Dendritic cell treated with granulocyte-macrophage colony-stimulating factor and Interleukin-4, amounts not matched to agents 40 ng/mL and 50 ng/mL, for 4 days (primary cell): Measurements from ENCODE around the gene CIDEB.

Experiments
- H3K27ac Mint-ChIP-seq: one replicate; pipeline ENCODE4 v1.8.0; 2022; ENCODE audit warnings: mild to moderate bottlenecking, mixed read lengths
- H3K27me3 Mint-ChIP-seq: one replicate; pipeline ENCODE4 v1.8.0; 2022; ENCODE audit warnings: mild to moderate bottlenecking, mixed read lengths
- H3K36me3 Mint-ChIP-seq: one replicate; pipeline ENCODE4 v1.8.0; 2022; ENCODE audit warnings: low read depth, mixed read lengths
- H3K4me1 Mint-ChIP-seq: one replicate; pipeline ENCODE4 v1.8.0; 2022; ENCODE audit warnings: low read depth, mixed read lengths
- H3K4me3 Mint-ChIP-seq: one replicate; pipeline ENCODE4 v1.8.0; 2022; ENCODE audit warnings: mild to moderate bottlenecking, moderate library complexity, mixed read lengths
- H3K9me3 Mint-ChIP-seq: one replicate; pipeline ENCODE4 v1.8.0; 2022; ENCODE audit warnings: mixed read lengths
- intact Hi-C: fragments of 100-400 bp; cut with micrococcal nuclease; formaldehyde crosslinking; loops from one replicate; pipeline ENCODE4 v1.15.0; 2022

Gene CIDEB

DNA sequence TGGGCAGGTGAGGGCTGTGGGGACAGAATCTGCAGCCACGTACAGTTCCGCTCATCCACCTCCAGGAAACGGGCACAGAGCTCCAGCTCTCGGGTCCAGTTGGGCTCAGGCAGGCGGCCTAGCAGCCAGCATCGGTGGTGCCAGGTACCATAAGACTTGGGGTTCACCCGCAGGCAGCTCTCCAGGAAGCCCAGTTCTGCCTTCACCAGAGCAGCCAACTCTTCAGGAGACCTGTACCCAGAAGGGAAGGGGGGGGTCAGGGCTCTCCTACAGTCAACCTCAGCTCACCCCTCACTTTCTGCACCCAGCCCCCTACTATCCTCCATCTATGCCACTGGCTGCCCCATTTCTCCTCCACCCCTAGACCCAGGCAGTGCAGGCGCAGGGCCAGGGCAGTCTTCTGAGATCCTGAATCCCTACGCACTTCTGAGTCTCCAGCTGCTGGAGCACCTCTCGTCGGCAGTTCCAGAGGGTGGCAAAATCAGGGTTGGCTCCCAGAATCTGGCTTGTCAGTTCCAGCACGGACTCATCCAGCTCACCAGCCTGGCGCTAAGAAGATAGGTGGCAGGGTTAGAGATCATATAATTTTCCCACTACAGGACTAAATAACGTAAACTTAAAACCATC is 37.8 kb downstream of the CIDEB start:
- Mint-ChIP-seq H3K4me1 (peaks cover 61% of the 10 kb centered on the region), H3K36me3 (peaks cover 45% of the 10 kb centered on the region), H3K4me3 (no peak overlapping the region), H3K27me3 (no peaks in the 10 kb centered on the region), H3K9me3 (no peaks in the 10 kb centered on the region), H3K27ac (no peak overlapping the region)
- intact Hi-C loops, result loop anchor here (2.0 kb wide), 1 partner anchor 27 kb away; the partner anchor contains the start of gene TINF2

DNA sequence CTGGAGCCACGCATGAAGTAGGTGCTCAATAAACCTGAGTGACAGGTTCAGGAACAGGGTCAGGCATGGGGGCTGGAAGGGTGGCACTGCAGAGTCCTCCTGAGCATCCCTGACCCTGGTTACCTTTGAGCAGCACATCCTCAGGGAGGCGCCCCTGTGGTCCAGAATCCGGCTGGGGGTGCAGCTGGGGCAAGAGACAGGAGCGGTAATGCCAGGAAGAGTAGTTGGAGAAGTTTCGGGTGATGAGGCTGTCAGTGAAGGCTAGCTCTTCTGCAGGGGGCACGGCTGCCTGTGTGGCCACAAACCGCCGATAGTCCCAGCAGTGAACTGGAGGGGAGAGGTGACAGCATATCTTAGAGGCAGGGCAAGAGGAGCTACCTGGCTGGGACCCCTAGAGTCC is 38.4 kb downstream of the CIDEB start:
- H3K27me3 Mint-ChIP-seq, result no peaks in the 10 kb centered on the region
- H3K4me1 Mint-ChIP-seq, result peaks cover 58% of the 10 kb centered on the region
- H3K36me3 Mint-ChIP-seq, result peaks cover 45% of the 10 kb centered on the region
- intact Hi-C loops, result no loop called here
- H3K9me3 Mint-ChIP-seq, result no peaks in the 10 kb centered on the region
- H3K4me3 Mint-ChIP-seq, result no peak overlapping the region
- no peak overlapping the region for H3K27ac Mint-ChIP-seq

DNA sequence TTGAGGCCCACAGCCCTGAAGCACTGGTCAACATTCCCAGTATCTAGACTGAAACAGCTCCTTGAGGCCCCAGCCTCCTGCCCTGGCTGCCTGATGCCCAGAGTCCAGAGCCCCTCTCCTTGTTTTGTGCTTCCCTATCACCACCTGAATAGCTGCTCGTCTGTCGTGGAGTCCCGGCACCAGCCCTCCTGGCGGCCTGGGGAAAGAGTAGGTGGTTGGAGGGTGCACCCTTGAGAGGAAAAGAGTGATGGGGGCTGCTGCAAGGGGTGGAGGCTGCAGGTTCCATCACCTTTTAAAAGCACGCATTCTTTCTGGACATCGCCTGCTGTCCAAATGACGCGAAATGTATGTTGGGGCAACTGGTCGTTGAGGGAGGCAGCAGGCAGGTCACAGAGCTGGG is 39.6 kb downstream of the CIDEB start:
- H3K9me3 Mint-ChIP-seq, result no peaks in the 10 kb centered on the region
- H3K27me3 Mint-ChIP-seq, result no peaks in the 10 kb centered on the region
- no peak overlapping the region for H3K27ac Mint-ChIP-seq
- intact Hi-C loops, result no loop called here
- peaks cover 47% of the 10 kb centered on the region for H3K4me1 Mint-ChIP-seq
- peaks cover 54% of the 10 kb centered on the region for H3K36me3 Mint-ChIP-seq
- H3K4me3 Mint-ChIP-seq, result no peak overlapping the region

DNA sequence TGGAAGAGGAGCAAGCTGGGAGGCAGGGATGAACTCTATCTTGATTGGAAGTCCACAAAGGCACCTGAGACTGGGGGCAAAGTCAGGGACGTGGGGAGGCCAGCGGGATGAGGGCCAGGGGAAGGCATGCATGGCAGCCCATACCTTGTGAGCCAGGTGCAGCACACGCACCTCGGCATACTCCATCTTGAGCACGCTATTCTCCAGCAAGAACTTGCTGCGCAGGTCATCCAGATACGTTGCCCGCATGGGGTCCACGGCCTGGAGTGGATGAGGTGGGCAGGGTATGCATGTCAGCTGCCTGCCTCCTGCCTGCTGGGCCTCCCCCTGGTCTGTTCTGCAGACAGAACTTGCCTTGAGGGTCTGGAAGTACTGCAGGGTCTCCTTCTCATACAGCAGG is 40.3 kb downstream of the CIDEB start:
- no peak overlapping the region for H3K27ac Mint-ChIP-seq

DNA sequence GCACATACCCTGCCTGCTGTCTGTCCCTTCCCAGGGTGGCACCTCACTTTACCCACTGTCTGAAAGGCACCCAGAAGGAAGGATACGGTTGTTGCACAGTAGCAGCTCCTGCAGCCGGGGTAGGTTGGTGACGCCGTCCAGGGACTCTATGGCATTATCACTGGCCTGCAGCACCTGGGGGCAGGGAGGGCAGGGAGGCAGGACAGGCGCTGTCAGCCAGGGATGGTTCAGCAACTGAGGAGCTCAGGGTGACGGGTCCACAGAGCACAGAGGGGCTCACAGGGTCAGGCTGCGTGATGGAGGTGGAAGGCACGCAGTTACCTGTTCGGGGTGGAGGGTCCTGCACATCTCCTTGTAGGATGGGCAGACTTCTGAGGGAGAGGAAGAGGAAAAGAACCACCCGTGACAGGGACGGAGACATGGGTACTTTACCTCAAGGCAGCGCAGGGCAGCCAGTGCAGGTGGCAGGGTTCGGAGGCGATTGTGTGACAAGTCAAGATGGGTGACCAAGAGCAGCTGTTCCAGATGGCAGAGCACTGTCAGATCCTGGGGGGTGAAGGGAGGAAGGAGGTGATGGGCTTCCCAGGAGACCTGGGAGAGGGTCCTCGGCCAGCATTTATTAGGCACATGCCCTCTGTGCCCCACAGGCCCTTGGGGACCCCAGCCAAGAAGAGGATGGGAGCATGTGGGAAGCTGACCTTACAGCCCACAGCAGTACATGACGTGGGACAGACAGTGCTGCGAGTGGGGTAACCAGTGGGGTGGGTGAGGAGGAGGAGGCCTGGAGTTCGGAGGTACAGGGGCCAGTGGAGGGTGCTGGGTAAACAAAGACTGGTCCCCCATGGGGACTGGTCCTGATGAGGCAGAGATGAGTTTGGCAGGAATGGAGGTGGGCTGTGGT is 41.2 kb downstream of the CIDEB start:
- intact Hi-C loops, result no loop called here
- H3K4me3 Mint-ChIP-seq, result no peak overlapping the region
- H3K27ac Mint-ChIP-seq, result peak overlapping the region; percentile 11

More for the DNA sequence above, 40.3 kb downstream of the CIDEB start:
- intact Hi-C loops, result no loop called here
- Mint-ChIP-seq H3K36me3 (peaks cover 61% of the 10 kb centered on the region), H3K27me3 (no peaks in the 10 kb centered on the region), H3K4me1 (peaks cover 40% of the 10 kb centered on the region), H3K9me3 (no peaks in the 10 kb centered on the region), H3K4me3 (no peak overlapping the region)

DNA sequence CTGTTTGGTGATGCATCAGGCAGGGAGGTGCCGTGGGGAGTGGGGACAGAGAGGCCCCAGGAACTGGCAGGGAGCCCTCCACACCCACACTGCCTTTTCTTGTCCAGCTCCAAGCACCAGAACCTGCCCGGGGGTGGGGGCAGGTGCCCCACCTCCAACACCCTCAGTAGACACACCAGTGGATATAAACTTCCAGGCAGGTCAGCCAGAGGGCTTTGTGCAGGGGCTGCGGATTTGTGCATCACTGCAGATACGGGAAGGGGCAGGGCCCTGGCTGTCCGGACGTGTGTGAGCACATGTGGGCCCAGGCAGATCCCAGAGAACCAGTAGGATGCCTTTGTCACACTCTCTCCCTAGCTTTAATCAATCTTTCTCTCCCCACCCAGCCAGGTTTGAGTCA is 43.5 kb downstream of the CIDEB start:
- Mint-ChIP-seq H3K9me3 (no peaks in the 10 kb centered on the region), H3K4me3 (no peak overlapping the region), H3K27ac (no peak overlapping the region), H3K27me3 (no peaks in the 10 kb centered on the region), H3K4me1 (peaks cover 20% of the 10 kb centered on the region), H3K36me3 (peaks cover 72% of the 10 kb centered on the region)
- intact Hi-C loops, result no loop called here

More for the DNA sequence above, 41.2 kb downstream of the CIDEB start:
- peaks cover 71% of the 10 kb centered on the region for H3K36me3 Mint-ChIP-seq
- peaks cover 31% of the 10 kb centered on the region for H3K4me1 Mint-ChIP-seq
- H3K9me3 Mint-ChIP-seq, result no peaks in the 10 kb centered on the region
- no peaks in the 10 kb centered on the region for H3K27me3 Mint-ChIP-seq

DNA sequence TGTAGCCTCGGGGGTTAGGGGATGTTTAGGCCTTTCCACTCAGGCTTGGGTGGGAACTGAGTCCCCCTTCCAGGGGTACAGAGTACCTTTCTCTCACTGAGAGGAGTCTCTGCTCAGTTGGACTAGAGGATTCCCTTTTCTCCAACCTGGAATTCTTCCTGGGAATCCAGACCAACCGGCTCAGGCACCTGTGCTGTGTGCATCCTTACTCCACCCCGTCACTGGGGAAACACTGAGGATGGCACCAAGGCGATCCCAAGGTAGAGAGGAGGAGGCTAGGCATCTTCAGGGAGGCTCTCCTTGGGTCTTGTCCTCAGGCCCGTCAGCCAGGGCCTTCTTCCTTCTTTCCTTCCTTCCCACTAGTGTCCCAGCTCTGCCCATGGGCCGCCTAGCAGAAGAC is 43.9 kb downstream of the CIDEB start:
- Mint-ChIP-seq H3K4me1 (peaks cover 18% of the 10 kb centered on the region), H3K9me3 (no peaks in the 10 kb centered on the region), H3K27me3 (no peaks in the 10 kb centered on the region), H3K27ac (no peak overlapping the region), H3K4me3 (no peak overlapping the region), H3K36me3 (peaks cover 72% of the 10 kb centered on the region)
- intact Hi-C loops, result no loop called here

DNA sequence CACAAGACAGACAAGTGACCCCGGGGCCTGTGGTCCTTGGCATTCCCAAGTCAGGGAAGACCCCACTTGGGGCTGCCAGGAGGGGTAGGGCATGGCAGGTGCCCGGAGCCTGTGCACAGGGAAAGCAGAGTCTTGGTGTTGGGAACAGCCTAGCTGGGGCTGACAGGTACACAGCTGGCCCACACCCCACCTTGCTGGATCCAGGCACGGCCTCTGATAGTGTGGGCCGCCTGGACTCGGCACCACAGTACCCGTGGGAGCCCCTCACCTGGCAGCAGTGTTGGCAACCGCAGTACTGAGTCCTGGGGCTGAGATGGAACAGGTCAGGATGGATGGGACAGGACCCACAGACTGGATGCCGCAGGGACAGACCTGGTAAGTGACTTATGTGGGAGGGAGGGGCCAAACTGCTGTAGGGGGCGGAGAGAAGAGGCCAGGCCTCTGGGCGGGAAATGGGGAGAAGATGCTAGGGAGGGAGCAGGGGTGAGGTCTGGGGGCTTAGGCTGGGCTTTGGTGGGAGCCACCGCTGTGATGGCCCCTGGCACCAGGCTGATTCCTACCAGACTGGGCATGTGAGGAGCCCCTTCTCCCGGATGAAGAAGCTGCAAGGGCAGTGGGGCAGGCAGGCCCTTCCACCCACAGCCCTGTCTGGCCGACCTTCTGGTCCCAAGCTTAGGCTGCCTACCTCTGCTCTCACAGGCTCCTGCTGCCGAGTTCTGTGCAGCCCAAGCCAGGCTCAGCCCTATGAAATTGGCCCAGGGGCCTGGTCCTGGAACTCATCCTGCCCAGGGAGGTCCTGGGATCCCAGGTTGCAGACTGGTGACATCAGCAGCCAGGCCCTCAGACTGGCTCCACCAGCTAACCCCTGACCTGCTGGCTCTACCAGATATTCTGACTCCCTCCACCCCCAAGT is 44.7 kb downstream of the CIDEB start, which contains the start of gene TGM1:
TSS of gene TGM1 (minus strand) at position 357 of the 913 bp plus-strand sequence. CDS start 825 bp downstream, outside the sequence.
- no peaks in the 10 kb centered on the region for H3K27me3 Mint-ChIP-seq
- no peak within 1 kb of the TSS for H3K4me3 Mint-ChIP-seq
- H3K27ac Mint-ChIP-seq, result no peak within 1 kb of the TSS
- peaks cover 18% of the 10 kb centered on the region for H3K4me1 Mint-ChIP-seq
- intact Hi-C loops, result no loop called here
- no peaks in the 10 kb centered on the region for H3K9me3 Mint-ChIP-seq
- peaks cover 72% of the 10 kb centered on the region for H3K36me3 Mint-ChIP-seq

DNA sequence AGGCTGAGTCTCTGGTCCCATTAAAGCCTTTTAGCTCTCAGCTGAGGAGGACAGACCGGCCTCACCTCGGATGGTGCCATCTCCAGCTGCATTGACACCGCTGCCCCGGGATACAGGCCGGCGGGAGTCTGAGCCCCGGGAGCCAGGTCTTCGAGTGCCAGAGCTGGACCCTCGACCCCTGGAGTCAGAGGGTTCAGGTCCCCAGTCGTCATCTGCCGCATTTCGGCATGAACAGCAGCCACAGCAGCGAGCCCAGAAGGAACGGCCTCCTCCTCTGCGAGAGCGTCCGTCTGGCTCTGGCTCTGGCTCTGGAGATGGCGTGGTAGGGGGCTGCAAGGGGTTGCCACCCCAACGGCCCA is 45.8 kb downstream of the CIDEB start:
- H3K27ac Mint-ChIP-seq, result no peak overlapping the region
- H3K36me3 Mint-ChIP-seq, result peaks cover 66% of the 10 kb centered on the region
- peaks cover 13% of the 10 kb centered on the region for H3K4me1 Mint-ChIP-seq
- no peaks in the 10 kb centered on the region for H3K9me3 Mint-ChIP-seq
- intact Hi-C loops, result no loop called here
- no peak overlapping the region for H3K4me3 Mint-ChIP-seq
- no peaks in the 10 kb centered on the region for H3K27me3 Mint-ChIP-seq

DNA sequence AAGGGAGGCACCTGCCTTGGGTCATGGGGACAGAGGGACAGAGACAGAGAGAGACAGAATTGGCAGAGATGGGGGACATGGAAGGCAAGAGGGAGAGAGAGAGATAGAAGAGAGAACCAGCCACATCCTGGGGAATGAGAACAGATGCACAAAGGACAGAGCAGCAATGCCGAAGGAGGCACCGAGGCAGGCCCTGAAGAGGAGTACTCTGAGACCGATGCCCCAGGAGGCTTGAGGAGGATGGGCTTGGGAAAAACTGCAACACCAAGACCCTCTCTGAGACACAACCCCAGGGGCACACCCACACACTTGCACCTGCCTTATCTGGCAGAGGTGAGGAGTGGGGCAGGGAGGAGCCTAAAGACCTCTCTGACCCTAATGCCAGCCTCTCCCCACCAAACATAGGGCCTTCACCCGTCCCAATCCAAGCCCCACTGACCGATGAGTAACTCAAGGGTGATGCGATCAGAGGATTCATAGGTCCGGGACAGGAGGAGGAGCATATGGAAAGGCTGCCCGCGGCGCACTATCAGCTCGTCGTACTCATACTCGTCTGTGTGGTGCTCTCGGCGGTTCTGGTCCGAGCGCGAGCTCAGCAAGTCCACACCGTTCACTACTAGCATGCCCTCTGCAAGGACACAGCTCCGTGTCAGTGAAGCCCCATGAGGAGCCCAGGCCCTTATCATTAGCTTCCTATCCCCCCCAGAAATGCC is 46.4 kb downstream of the CIDEB start:
- H3K27me3 Mint-ChIP-seq, result no peaks in the 10 kb centered on the region
- no peak overlapping the region for H3K27ac Mint-ChIP-seq
- peaks cover 64% of the 10 kb centered on the region for H3K36me3 Mint-ChIP-seq
- intact Hi-C loops, result no loop called here
- peaks cover 8% of the 10 kb centered on the region for H3K4me1 Mint-ChIP-seq
- no peaks in the 10 kb centered on the region for H3K9me3 Mint-ChIP-seq
- H3K4me3 Mint-ChIP-seq, result no peak overlapping the region

DNA sequence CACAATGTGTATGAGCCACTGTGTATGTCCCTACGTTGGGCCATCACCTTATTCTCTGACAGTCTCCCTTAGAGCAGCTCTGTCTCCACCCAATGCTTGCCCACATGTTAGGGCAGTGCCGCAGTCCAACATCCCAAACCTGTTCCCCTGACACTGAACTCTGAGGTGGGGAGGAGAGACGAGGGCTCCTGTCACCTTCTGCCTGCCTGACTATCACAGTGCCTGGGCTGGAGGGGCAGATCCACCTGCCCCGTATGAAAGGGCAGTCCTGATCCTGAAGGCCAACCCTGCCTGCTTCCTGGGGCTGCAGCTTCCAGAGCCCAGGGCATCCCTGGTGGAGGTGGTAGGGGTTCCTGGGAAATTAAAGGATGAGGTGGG is 47.0 kb downstream of the CIDEB start:
- H3K4me3 Mint-ChIP-seq, result no peak overlapping the region
- intact Hi-C loops, result no loop called here
- H3K9me3 Mint-ChIP-seq, result no peaks in the 10 kb centered on the region
- peaks cover 62% of the 10 kb centered on the region for H3K36me3 Mint-ChIP-seq
- no peaks in the 10 kb centered on the region for H3K27me3 Mint-ChIP-seq
- peaks cover 1% of the 10 kb centered on the region for H3K4me1 Mint-ChIP-seq
- no peak overlapping the region for H3K27ac Mint-ChIP-seq

DNA sequence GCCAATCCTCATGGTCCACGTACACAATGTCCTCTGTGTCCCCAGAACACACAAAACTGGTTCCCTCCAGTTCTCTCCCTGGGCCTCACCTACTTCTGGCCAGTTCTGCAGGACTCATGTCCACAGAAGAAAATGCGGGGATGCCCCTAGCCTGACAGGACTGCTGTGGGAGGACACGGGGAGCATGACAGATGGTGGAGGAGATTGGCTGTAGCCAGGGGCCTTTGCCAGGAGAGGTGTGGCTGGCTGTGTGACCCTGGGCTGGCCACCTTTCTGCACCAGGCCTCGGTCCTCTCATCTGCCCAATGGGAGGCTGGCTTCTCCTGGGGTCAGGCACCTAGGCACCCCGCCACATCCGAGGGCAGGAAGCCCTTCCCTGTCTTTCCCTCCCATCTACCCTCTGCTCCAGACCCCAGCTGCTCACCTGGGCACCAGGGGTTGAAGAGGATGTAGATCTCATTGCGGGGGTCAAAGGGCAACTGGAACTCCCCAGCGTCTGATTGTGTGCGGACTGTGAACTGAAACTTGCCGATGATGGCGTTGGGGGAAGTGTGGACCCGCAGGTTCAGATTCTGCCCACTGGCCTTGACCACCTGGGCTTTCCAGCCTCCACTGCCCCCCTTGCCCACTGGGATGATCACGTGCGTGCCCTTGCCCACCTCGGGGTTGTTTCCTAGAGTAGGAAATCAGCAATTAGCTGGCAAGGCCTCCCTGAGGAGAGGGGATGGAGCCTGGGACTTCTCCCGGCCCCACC is 47.6 kb downstream of the CIDEB start:
- Mint-ChIP-seq H3K36me3 (peaks cover 67% of the 10 kb centered on the region), H3K4me1 (no peaks in the 10 kb centered on the region), H3K27ac (no peak overlapping the region), H3K9me3 (no peaks in the 10 kb centered on the region), H3K4me3 (no peak overlapping the region), H3K27me3 (no peaks in the 10 kb centered on the region)
- intact Hi-C loops, result no loop called here
